Heart left ventricle (tissue), 16 donors: ENCODE results near the gene WDR7. TPM values are rescaled to one million over a fixed set of nuclear protein-coding genes. Genes with fewer than 3 reads are reported as not detected.
A peak's percentile ranks its signal among the peaks of the same experiment; 100 is the strongest.

Experiments
- ATAC-seq, 4 donors: fragments of 200-7000 bp; cut with Tn5 transposase; one replicate each; pipeline ENCODE4 v1.9.1; 2020 to 2022; ENCODE audit warnings: moderate library complexity in 4 of 4, mild to moderate bottlenecking in 3 of 4, moderate number of reproducible peaks in 1 of 4
- DNase-seq, 5 donors: peaks; one replicate each; pipeline ENCODE4 v3.0.0-alpha.2; 2020
- H3K27ac ChIP-seq, 12 donors: fragments of 200-600 bp; sonication (generic) in 4 of 12; one replicate each; pipeline versions ENCODE4 v1.5.0 to v1.8.0; 2016 to 2022; ENCODE audit warnings: mild to moderate bottlenecking in 2 of 12
- H3K27me3 ChIP-seq, 9 donors: fragments of 200-600 bp; sonication (generic) in 2 of 9; one replicate each; pipeline versions ENCODE4 v1.5.1 to v1.8.0; 2016 to 2022; ENCODE audit warnings: mild to moderate bottlenecking in 3 of 9
- H3K36me3 ChIP-seq, 9 donors: fragments of 200-600 bp; sonication (generic) in 2 of 9; one replicate each; pipeline versions ENCODE4 v1.5.0 to v1.8.0; 2018 to 2022; ENCODE audit warnings: mild to moderate bottlenecking in 2 of 9
- H3K4me1 ChIP-seq, 12 donors: fragments of 200-600 bp; sonication (generic) in 4 of 12; one replicate each; pipeline versions ENCODE4 v1.5.0 to v1.8.0; 2016 to 2022; ENCODE audit warnings: mild to moderate bottlenecking in 3 of 12
- H3K4me3 ChIP-seq, 12 donors: fragments of 200-600 bp; sonication (generic) in 4 of 12; one replicate each; pipeline versions ENCODE4 v1.5.0 to v1.8.0; 2017 to 2022; ENCODE audit warnings: mild to moderate bottlenecking in 9 of 12, moderate library complexity in 4 of 12
- H3K9me3 ChIP-seq, 12 donors: fragments of 200-600 bp; sonication (generic) in 4 of 12; one replicate each; pipeline versions ENCODE4 v1.5.0 to v1.8.0; 2016 to 2022; ENCODE audit warnings: mild to moderate bottlenecking in 1 of 12
- POLR2A ChIP-seq, 2 donors: fragments of 450-650 bp; IDR thresholded peaks; one replicate each; pipeline ENCODE4 v1.6.1; 2017; ENCODE audit warnings: antibody characterized with exemption in 2 of 2, mild to moderate bottlenecking in 2 of 2, moderate library complexity in 2 of 2
- WGBS, 4 donors: extraction: QIAGEN DNeasy Blood & Tissue Kit in 2 of 4; methylation state at CpG; one replicate each; pipeline versions ENCODE4 v1.1.5 to v1.1.7; 2013 to 2018; 5-methylcytosine and 5-hydroxymethylcytosine counted together
- intact Hi-C, 10 donors: fragments of 100-400 bp; cut with DNase I; formaldehyde crosslinking; loops; one replicate each; pipeline versions ENCODE4 v1.11.1 to v1.14.2; 2022
- polyA plus RNA-seq, 2 donors: library from polyadenylated mRNA; stranded (reverse); fragments of 200-250 nt; gene quantifications; one replicate each; pipeline ENCODE4 v1.2.3, GENCODE V29; 2013
- total RNA-seq, 9 donors: library from RNA; depleted of rRNA in 2 of 9; stranded (reverse); fragments of >200 nt in 2 of 9; fragmentation: NEBNext Ultra II Directional in 3 of 9; extraction: Animal tissue kit (Norgen Biotek cat#: 25700) in 3 of 9; gene quantifications; one replicate each; pipeline versions ENCODE4 v1.1.0 to v1.2.4, GENCODE V29; 2016 to 2023
- TF ChIP-seq, protein P1 (sequence below), 12 donors: fragments of 200-600 bp; sonication (generic) in 4 of 12; IDR thresholded peaks; one replicate each; pipeline versions ENCODE4 v1.5.0 to v1.8.0; 2018 to 2022; ENCODE audit warnings: antibody characterized with exemption in 12 of 12, mild to moderate bottlenecking in 5 of 12
- donor health status: ischemic (EF 13 %, LVEDD 7.1; RV severe dilation, severe dysfunction).
- donor health status: healthy with polysubstance abuse.
- donor health status: DM: no; HTN: yes; CAD: no.
- donor health status: DM: no; HTN: no; CAD: no.
- donor health status: ischemic (EF 25% LVEDD 6.9; RV normal size, moderate dysfunction).
- donor health status: ischemic (EF 25% LVEDD 5.7; RV mildly dilated, moderate dysfunction).
- donor health status: healthy.
- donor health status: DM: yes; HTN: yes; CAD: no.
- donor health status: ischemic (EF 35%, LVEDD 5.7; RV mildly dilated, moderate dysfunction).
- donor health status: nonischemic (EF 11% LVEDD 7.7; RV severe dilation, severe dysfunction).
- donor health status: DM: yes; HTN: yes; CAD: no.
- donor health status: PGD.
- donor health status: ischemic (EF 29% LVEDD 5.4; RV normal size, mild dysfunction).
- donor health status: nonischemic (EF 23%, LVEDD 6.1; RV moderate dilation, normal function).

Gene WDR7
- total and polyA plus RNA-seq, 11 donors = 4.3 to 33.6 (median 26.6) TPM

- no peak for DNase-seq
- ATAC-seq = no peak
- intact Hi-C loops = no loop called here
- Histone ChIP-seq H3K9me3 (no peaks in the 10 kb centered on the region), H3K4me3 (no peak overlapping the region), H3K36me3 (peaks cover 0 to 55% (median 29%) of the 10 kb centered on the region in 9 donors), H3K27me3 (no peaks in the 10 kb centered on the region), H3K4me1 (no peaks in the 10 kb centered on the region), H3K27ac (no peak overlapping the region)
- TF ChIP-seq, protein P1, sequence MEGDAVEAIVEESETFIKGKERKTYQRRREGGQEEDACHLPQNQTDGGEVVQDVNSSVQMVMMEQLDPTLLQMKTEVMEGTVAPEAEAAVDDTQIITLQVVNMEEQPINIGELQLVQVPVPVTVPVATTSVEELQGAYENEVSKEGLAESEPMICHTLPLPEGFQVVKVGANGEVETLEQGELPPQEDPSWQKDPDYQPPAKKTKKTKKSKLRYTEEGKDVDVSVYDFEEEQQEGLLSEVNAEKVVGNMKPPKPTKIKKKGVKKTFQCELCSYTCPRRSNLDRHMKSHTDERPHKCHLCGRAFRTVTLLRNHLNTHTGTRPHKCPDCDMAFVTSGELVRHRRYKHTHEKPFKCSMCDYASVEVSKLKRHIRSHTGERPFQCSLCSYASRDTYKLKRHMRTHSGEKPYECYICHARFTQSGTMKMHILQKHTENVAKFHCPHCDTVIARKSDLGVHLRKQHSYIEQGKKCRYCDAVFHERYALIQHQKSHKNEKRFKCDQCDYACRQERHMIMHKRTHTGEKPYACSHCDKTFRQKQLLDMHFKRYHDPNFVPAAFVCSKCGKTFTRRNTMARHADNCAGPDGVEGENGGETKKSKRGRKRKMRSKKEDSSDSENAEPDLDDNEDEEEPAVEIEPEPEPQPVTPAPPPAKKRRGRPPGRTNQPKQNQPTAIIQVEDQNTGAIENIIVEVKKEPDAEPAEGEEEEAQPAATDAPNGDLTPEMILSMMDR (IDR thresholded peaks at IDR 0.05) = no peak
- no peak for TF ChIP-seq POLR2A (IDR thresholded peaks at IDR 0.05)
- WGBS, 4 donors = 90 to 100% (median 99%) methylated on average over 1 of the region's 1 CpG
These were observed 285.3 kb downstream of the WDR7 start for GRCh38 chr18:56936457-56936856.

GRCh38 chr18:56937874-56938430 is 286.8 kb downstream of the WDR7 start:
- Histone ChIP-seq H3K9me3 (no peaks in the 10 kb centered on the region), H3K36me3 (peaks cover 0 to 53% (median 27%) of the 10 kb centered on the region in 9 donors), H3K4me1 (no peaks in the 10 kb centered on the region), H3K27ac (no peak overlapping the region), H3K27me3 (no peaks in the 10 kb centered on the region), H3K4me3 (no peak overlapping the region)
- WGBS, 4 donors = 46 to 53% (median 50%) methylated on average over 3 of the region's 3 CpGs
- DNase-seq (no peak), ATAC-seq (no peak)
- TF ChIP-seq, protein P1 (IDR thresholded peaks at IDR 0.05) = no peak
- TF ChIP-seq POLR2A (IDR thresholded peaks at IDR 0.05) = no peak
- intact Hi-C loops = no loop called here

DNA sequence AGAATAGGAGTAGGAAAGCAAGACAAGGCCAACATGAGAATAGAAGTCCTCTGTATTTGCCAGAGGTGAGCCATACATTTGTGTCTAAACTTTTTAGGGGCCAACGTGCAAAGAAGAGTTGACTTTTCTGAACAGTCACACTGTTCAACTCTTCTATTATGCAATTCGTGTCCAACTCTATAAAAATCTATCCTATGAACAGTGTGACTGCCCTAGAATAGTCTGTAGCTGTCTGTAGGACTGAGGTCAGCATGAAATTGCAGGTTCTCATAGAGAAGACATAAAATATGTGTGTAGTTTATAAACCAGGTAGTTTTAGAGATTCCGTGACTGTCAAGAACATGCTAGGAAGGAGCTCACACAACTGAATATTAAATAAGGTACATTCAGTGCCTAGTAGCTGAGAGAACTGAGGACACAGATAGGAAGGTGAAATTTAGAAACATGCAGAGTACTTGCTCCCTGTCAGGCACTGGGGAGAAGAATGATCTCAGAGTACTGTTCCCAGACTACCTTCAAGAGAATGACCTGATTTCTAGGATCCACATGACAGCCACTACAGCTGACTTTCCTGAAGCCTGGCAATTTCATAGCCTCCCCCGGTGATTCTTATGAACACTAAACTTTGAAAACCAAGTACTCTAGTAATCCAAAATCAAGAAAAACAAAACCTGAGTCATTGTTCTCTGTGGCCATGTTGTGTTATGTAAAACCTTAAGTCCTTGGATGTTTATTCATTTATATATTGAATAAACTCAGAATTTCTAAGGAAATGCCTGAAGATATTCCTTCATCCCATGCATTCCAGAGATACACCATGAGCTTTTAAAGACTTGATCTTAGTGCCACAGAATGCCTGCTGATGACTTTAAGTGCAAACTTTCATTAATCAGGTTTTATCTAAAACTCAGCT is 294.3 kb downstream of the WDR7 start:
- WGBS, 4 donors = 51 to 76% (median 73%) methylated on average over 4 of the region's 4 CpGs
- Histone ChIP-seq H3K4me3 (no peak overlapping the region), H3K27me3 (no peaks in the 10 kb centered on the region), H3K27ac (peak overlapping the region in 11 of 12 donors; percentile 16 to 75 (median 37)), H3K9me3 (no peaks in the 10 kb centered on the region), H3K36me3 (peaks cover 0 to 9% (median 0%) of the 10 kb centered on the region in 9 donors), H3K4me1 (peaks cover 0 to 9% (median 0%) of the 10 kb centered on the region in 12 donors)
- intact Hi-C loops = no loop called here
- TF ChIP-seq, protein P1 (IDR thresholded peaks at IDR 0.05) = no peak
- no peak for TF ChIP-seq POLR2A (IDR thresholded peaks at IDR 0.05)
- ATAC-seq (peak; percentile 92 to 97 (median 95)), DNase-seq (no peak)

DNA sequence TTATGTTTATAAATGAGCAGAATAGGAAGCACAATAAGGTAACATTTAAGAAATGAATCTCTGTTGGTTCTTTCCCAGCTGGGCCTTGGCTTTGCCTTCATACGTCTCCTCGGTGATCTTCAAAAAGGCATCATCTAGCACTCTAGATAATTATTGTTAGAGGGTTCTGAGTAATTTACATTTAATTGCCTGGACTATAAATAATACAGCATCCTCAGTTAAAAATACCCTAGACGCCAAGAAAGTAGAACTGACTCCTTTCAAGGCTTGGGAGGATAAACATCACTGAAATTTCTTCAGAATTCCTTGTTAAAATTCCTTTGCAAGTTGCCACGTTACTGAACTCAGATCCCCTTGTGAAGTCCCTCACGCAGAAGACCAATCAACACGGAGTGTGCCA is 296.1 kb downstream of the WDR7 start:
- no peak for DNase-seq
- no peak overlapping the region for H3K4me3 ChIP-seq
- no peak overlapping the region for H3K27ac ChIP-seq
- intact Hi-C loops = no loop called here
- no peaks in the 10 kb centered on the region for H3K27me3 ChIP-seq
- peaks cover 0 to 9% (median 0%) of the 10 kb centered on the region in 12 donors for H3K4me1 ChIP-seq
- H3K36me3 ChIP-seq = peaks cover 0 to 9% (median 0%) of the 10 kb centered on the region in 9 donors
- ATAC-seq = no peak
- 73 to 81% (median 75%) methylated on average over 6 of the region's 6 CpGs for WGBS, 4 donors
- H3K9me3 ChIP-seq = no peaks in the 10 kb centered on the region
- TF ChIP-seq POLR2A (IDR thresholded peaks at IDR 0.05) = no peak
- TF ChIP-seq, protein P1 (IDR thresholded peaks at IDR 0.05) = no peak
